Fibroblast of mammary gland (primary cell): ENCODE results near the gene LMOD3.

Experiments
- DNase-seq: peaks from one replicate; pipeline ENCODE4 v3.0.0-alpha.2; 2010; ENCODE audit warnings: low read depth
- H3K4me3 ChIP-seq: 2 replicates; pipeline ENCODE4 v1.5.1; 2011; ENCODE audit warnings: low read depth, mild to moderate bottlenecking, low read length, moderate library complexity; ENCODE audit not compliant: control insufficient read depth
- CTCF ChIP-seq: conservative IDR thresholded peaks from 2 replicates; pipeline ENCODE4 v1.5.1; 2011; ENCODE audit warnings: low read depth, low read length, inconsistent platforms; ENCODE audit not compliant: control insufficient read depth, insufficient read depth

The LMOD3 gene

GRCh38 chr3:69091389-69092029 lies 30.9 kb downstream of the LMOD3 start:
- no peak for TF ChIP-seq CTCF
- H3K4me3 ChIP-seq: no peak overlapping the region
- DNase-seq: no peak

GRCh38 chr3:69090021-69090420 lies 32.4 kb downstream of the LMOD3 start:
- TF ChIP-seq CTCF: no peak
- H3K4me3 ChIP-seq: no peak overlapping the region
- peak; percentile 78 for DNase-seq

DNA sequence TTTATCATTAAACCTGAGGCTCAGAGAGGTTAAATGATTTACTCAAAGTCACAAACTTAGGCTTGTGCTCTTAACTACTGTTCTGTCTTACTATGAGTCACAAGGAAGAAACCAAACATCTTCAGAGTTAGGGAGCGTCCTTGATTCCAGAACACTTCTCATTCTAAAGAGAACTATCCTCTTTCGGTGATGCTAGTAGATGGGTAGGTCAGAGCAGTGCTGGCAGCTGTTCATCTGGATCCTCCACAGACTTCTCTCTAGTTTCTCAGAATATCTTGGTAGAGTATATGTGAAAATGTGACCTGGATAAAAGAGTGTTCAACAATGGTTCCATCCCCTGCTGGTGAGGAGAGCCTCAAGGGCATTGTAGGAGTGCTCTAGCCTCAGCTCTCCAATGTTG lies 34.3 kb downstream of the LMOD3 start:
- DNase-seq: peak; percentile 73
- peak; percentile 12 for TF ChIP-seq CTCF
- peak overlapping the region; percentile 2 for H3K4me3 ChIP-seq

DNA sequence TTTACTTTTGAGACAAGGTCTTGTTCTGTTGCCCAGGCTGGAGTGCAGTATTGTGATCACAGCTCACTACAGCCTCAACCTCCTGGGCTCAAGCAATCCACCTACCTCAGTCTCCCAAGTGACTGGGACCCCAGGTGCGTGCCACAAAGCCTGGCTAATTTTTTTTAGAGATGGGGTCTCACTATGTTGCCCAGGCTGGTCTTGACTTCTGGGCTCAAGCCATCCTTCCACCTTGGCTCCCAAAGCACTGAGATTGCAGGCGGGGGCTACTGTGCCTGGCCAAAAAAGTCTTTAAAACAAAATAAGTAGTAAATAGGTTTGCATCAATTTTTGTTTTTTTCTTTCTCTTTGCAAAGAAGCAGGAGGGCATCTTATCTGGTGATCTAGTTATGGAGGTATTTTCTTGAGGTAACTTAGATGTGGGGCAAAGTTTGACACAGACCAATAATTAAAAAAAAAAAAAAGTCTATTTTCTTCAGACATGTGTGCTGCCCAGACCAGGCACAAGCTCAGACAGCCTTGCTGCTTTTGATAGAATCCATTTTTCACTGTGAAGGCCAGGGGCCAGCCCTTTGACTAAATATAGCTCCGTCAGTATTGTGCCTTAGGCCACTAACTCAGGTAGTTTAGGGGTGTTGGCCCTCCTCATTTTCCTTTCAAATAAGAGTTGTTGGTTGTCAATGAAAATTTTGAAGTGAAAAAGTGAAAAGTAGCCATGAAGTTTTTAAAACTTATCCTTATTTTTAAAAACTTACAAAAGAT lies 35.2 kb downstream of the LMOD3 start:
- peak overlapping the region; percentile 98 for H3K4me3 ChIP-seq
- DNase-seq: no peak

GRCh38 chr3:69085833-69086722 lies 36.3 kb downstream of the LMOD3 start:
- H3K4me3 ChIP-seq: peak overlapping the region; percentile 98
- DNase-seq: peak; percentile 97
- TF ChIP-seq CTCF: no peak

More for the DNA sequence above, 35.2 kb downstream of the LMOD3 start:
- no peak for TF ChIP-seq CTCF

GRCh38 chr3:69085168-69085832 lies 37.1 kb downstream of the LMOD3 start:
- H3K4me3 ChIP-seq: peak overlapping the region; percentile 98
- no peak for TF ChIP-seq CTCF
- peak; percentile 48 for DNase-seq
